GDM1 (cell line): ENCODE measurements around the gene SLC25A33.

Experiments
- DNase-seq: peaks from one replicate; lab custom pipeline; 2025; lab: John Stamatoyannopoulos, UW

SLC25A33 gene

GRCh38 chr1:9601942-9602793, 62.9 kb downstream of the SLC25A33 start:
- DNase-seq = no peak

- DNase-seq = no peak
These were observed 63.5 kb downstream of the SLC25A33 start for GRCh38 chr1:9602794-9603167.

- no peak for DNase-seq
These were observed 64.0 kb downstream of the SLC25A33 start for GRCh38 chr1:9603307-9603706.

- no peak for DNase-seq
These were observed 64.8 kb downstream of the SLC25A33 start for GRCh38 chr1:9603766-9604753.

- DNase-seq = no peak
These were observed 65.6 kb downstream of the SLC25A33 start for GRCh38 chr1:9604836-9605235.

- no peak for DNase-seq
These were observed 66.7 kb downstream of the SLC25A33 start for GRCh38 chr1:9605946-9606455.

- DNase-seq = no peak
These were observed 67.2 kb downstream of the SLC25A33 start for GRCh38 chr1:9606458-9606857.

- DNase-seq = no peak
These were observed 67.7 kb downstream of the SLC25A33 start for GRCh38 chr1:9606948-9607347.

- DNase-seq = no peak
These were observed 68.1 kb downstream of the SLC25A33 start for GRCh38 chr1:9607352-9607751.

- no peak for DNase-seq
These were observed 70.7 kb downstream of the SLC25A33 start for GRCh38 chr1:9609998-9610397.

- no peak for DNase-seq
These were observed 71.3 kb downstream of the SLC25A33 start for GRCh38 chr1:9610548-9610947.

- no peak for DNase-seq
These were observed 72.5 kb downstream of the SLC25A33 start for GRCh38 chr1:9611716-9612115.

- no peak for DNase-seq
These were observed 73.0 kb downstream of the SLC25A33 start for GRCh38 chr1:9612162-9612845.

- no peak for DNase-seq
These were observed 73.8 kb downstream of the SLC25A33 start for GRCh38 chr1:9612871-9613624.

- no peak for DNase-seq
These were observed 74.5 kb downstream of the SLC25A33 start for GRCh38 chr1:9613625-9614299.

- no peak for DNase-seq
These were observed 76.2 kb downstream of the SLC25A33 start for GRCh38 chr1:9615316-9616063.

GRCh38 chr1:9618909-9619679, 79.8 kb downstream of the SLC25A33 start:
- DNase-seq = no peak

- DNase-seq = no peak
These were observed 81.8 kb downstream of the SLC25A33 start for GRCh38 chr1:9621032-9621431.

- no peak for DNase-seq
These were observed 84.8 kb downstream of the SLC25A33 start for GRCh38 chr1:9624081-9624480.
